Caco-2 (cell line): ENCODE measurements around the gene EIF4G2. TPM values are rescaled to one million over a fixed set of nuclear protein-coding genes. Genes with fewer than 3 reads are reported as not detected.
A peak's percentile ranks its signal among the peaks of the same experiment; 100 is the strongest.

Experiments
- BruUV-seq: library from RNA; stranded (reverse); fragments of 400-500 nt; replicated peaks from 2 replicates; lab custom pipeline; 2021; lab: Mats Ljungman, UMichigan
- CTCF ChIA-PET: fragments of 300-600 bp; sonication (Branson Sonifier 250); formaldehyde crosslinking; loops from one replicate; lab custom pipeline; 2022; ENCODE audit warnings: antibody characterized with exemption; lab: Charles Lee
- POLR2A ChIA-PET: fragments of 300-600 bp; sonication (Branson Sonifier 250); formaldehyde crosslinking; loops from one replicate; lab custom pipeline; 2022; ENCODE audit warnings: antibody characterized with exemption; lab: Charles Lee
- DNase-seq, 2 experiments: peaks; one replicate each; pipeline versions ENCODE4 v3.0.0 to v3.0.0-alpha.2; 2020 to 2022
- H3K27me3 ChIP-seq: replicated peaks from 2 replicates; pipeline ENCODE4 v1.6.0; 2011; ENCODE audit warnings: low read length; ENCODE audit not compliant: control insufficient read depth, insufficient read depth
- H3K36me3 ChIP-seq: 2 replicates; pipeline ENCODE4 v1.5.1; 2011; ENCODE audit warnings: low read length; ENCODE audit not compliant: control insufficient read depth, insufficient read depth
- H3K4me1 ChIP-seq: fragments of 250-450 bp; sonication (Bioruptor Pico); 2 replicates; pipeline ENCODE4 v1.5.1; 2020; ENCODE audit warnings: mild to moderate bottlenecking
- H3K4me3 ChIP-seq: 2 replicates; pipeline ENCODE4 v1.5.1; 2011; ENCODE audit warnings: low read depth, mild to moderate bottlenecking, control low read depth, low read length
- H3K9me3 ChIP-seq: fragments of 250-450 bp; sonication (Bioruptor Pico); 2 replicates; pipeline ENCODE4 v1.5.1; 2020; ENCODE audit warnings: mild to moderate bottlenecking, moderate library complexity
- H3K27ac Mint-ChIP-seq: one replicate; pipeline ENCODE4 v1.8.0; 2022; ENCODE audit warnings: mixed read lengths; ENCODE audit not compliant: unreplicated experiment
- H3K27me3 Mint-ChIP-seq: one replicate; pipeline ENCODE4 v1.8.0; 2022; ENCODE audit warnings: mixed read lengths; ENCODE audit not compliant: insufficient read depth, unreplicated experiment
- H3K36me3 Mint-ChIP-seq: one replicate; pipeline ENCODE4 v1.8.0; 2022; ENCODE audit warnings: mild to moderate bottlenecking, mixed read lengths; ENCODE audit not compliant: insufficient read depth, unreplicated experiment
- H3K4me1 Mint-ChIP-seq: one replicate; pipeline ENCODE4 v1.8.0; 2022; ENCODE audit warnings: low read depth, mixed read lengths; ENCODE audit not compliant: unreplicated experiment
- H3K4me3 Mint-ChIP-seq: one replicate; pipeline ENCODE4 v1.8.0; 2022; ENCODE audit warnings: mild to moderate bottlenecking, moderate library complexity, mixed read lengths; ENCODE audit not compliant: unreplicated experiment
- H3K9me3 Mint-ChIP-seq: one replicate; pipeline ENCODE4 v1.8.0; 2022; ENCODE audit warnings: mixed read lengths; ENCODE audit not compliant: unreplicated experiment
- CTCF ChIP-seq, 2 experiments: fragments of 200-600 bp in 1 of 2; IDR thresholded peaks; 1 replicate in 1 of 2; 2 replicates in 1 of 2; pipeline versions ENCODE4 v1.5.1 to v1.8.0; 2011 to 2022; ENCODE audit warnings: antibody characterized with exemption in 1 of 2, control low read depth in 1 of 2, inconsistent platforms in 1 of 2, low read depth in 1 of 2, low read length in 1 of 2, mild to moderate bottlenecking in 1 of 2, moderate library complexity in 1 of 2; ENCODE audit not compliant: insufficient read depth in 1 of 2, severe bottlenecking in 1 of 2, unreplicated experiment in 1 of 2
- intact Hi-C: fragments of 100-400 bp; cut with micrococcal nuclease; formaldehyde crosslinking; loops from one replicate; pipeline ENCODE4 v1.10.0; 2022; ENCODE audit not compliant: unreplicated experiment
- total RNA-seq: library from RNA; stranded (reverse); gene quantifications from 2 replicates; pipeline ENCODE4 v1.2.3, GENCODE V29; 2022

The EIF4G2 gene
- total RNA-seq, 1 experiment from 2014 or later: 1,287 TPM

- H3K4me1 Mint-ChIP-seq: no peaks in the 10 kb centered on the region
- Histone ChIP-seq H3K36me3 (peaks cover 1% of the 10 kb centered on the region; the same call in 1 of the 2 replicates), H3K4me1 (no peaks in the 10 kb centered on the region), H3K9me3 (no peaks in the 10 kb centered on the region), H3K4me3 (no peak overlapping the region), H3K27me3 (no peaks in the 10 kb centered on the region)
- H3K4me3 Mint-ChIP-seq: no peak overlapping the region
- H3K27ac Mint-ChIP-seq: no peak overlapping the region
- no peak for TF ChIP-seq CTCF (IDR thresholded peaks at IDR 0.05; ENCODE audit: insufficient read depth in 1 of 2, low read depth in 1 of 2, low read length in 1 of 2, severe bottlenecking in 1 of 2, unreplicated experiment in 1 of 2)
- no TSS peak for BruUV-seq
- no peaks in the 10 kb centered on the region for H3K27me3 Mint-ChIP-seq
- H3K9me3 Mint-ChIP-seq: no peaks in the 10 kb centered on the region
- POLR2A ChIA-PET: no interaction called here
- CTCF ChIA-PET: interaction anchor here (1.0 kb wide), 1 partner anchor 60 kb away, joined by 4 read pairs; no protein-coding TSS in a partner anchor
- intact Hi-C loops: no loop called here
- DNase-seq: no peak
- H3K36me3 Mint-ChIP-seq: peaks cover 53% of the 10 kb centered on the region
Measured at GRCh38 chr11:10771457-10771856, 37.3 kb downstream of the EIF4G2 start.

GRCh38 chr11:10770626-10771254 is 38.0 kb downstream of the EIF4G2 start:
- Histone ChIP-seq H3K9me3 (no peaks in the 10 kb centered on the region), H3K4me1 (no peaks in the 10 kb centered on the region), H3K4me3 (no peak overlapping the region), H3K27me3 (no peaks in the 10 kb centered on the region), H3K36me3 (peaks cover 1% of the 10 kb centered on the region; the same call in 1 of the 2 replicates)
- no TSS peak for BruUV-seq
- no peak overlapping the region for H3K4me3 Mint-ChIP-seq
- no peak overlapping the region for H3K27ac Mint-ChIP-seq
- peak; percentile 59 to 60 for DNase-seq
- no peaks in the 10 kb centered on the region for H3K9me3 Mint-ChIP-seq
- POLR2A ChIA-PET: interaction anchor here (1.0 kb wide), 2 partner anchors 20 to 38 kb away, joined by 4 to 6 read pairs; partner anchors contain the start of genes CTR9 and EIF4G2
- CTCF ChIA-PET: interaction anchor here (0.5 to 1.6 kb wide), 20 partner anchors 9 to 463 kb away, joined by 3 to 12 read pairs (median 4); partner anchors contain the start of genes CTR9, EIF4G2 and RNF141
- intact Hi-C loops: loop anchor here (1.0 kb wide), 1 partner anchor 1017 kb away; no protein-coding TSS in a partner anchor
- no peaks in the 10 kb centered on the region for H3K4me1 Mint-ChIP-seq
- H3K27me3 Mint-ChIP-seq: no peaks in the 10 kb centered on the region
- peaks cover 54% of the 10 kb centered on the region for H3K36me3 Mint-ChIP-seq
- peak; percentile 79 to 86 for TF ChIP-seq CTCF (IDR thresholded peaks at IDR 0.05; ENCODE audit: insufficient read depth in 1 of 2, low read depth in 1 of 2, low read length in 1 of 2, severe bottlenecking in 1 of 2, unreplicated experiment in 1 of 2)

GRCh38 chr11:10764412-10764811 is 44.3 kb downstream of the EIF4G2 start:
- Mint-ChIP-seq H3K4me1 (no peaks in the 10 kb centered on the region), H3K36me3 (peaks cover 50% of the 10 kb centered on the region), H3K27ac (no peak overlapping the region), H3K4me3 (no peak overlapping the region), H3K9me3 (no peaks in the 10 kb centered on the region), H3K27me3 (no peaks in the 10 kb centered on the region)
- ChIA-PET POLR2A (no interaction called here), CTCF (no interaction called here)
- Histone ChIP-seq H3K4me1 (no peaks in the 10 kb centered on the region; the same call in 1 of the 2 replicates), H3K36me3 (no peaks in the 10 kb centered on the region; the same call in 1 of the 2 replicates), H3K9me3 (no peaks in the 10 kb centered on the region), H3K27me3 (no peaks in the 10 kb centered on the region), H3K4me3 (no peak overlapping the region)
- BruUV-seq: no TSS peak
- DNase-seq: no peak
- intact Hi-C loops: no loop called here
- no peak for TF ChIP-seq CTCF (IDR thresholded peaks at IDR 0.05; ENCODE audit: insufficient read depth in 1 of 2, low read depth in 1 of 2, low read length in 1 of 2, severe bottlenecking in 1 of 2, unreplicated experiment in 1 of 2)
